Prostate gland (tissue), 2 donors: ENCODE measurements around the gene SREBF2.
"Not testable (repeated sequence)": the region's sequence is repeated elsewhere in the genome, so short reads cannot be mapped to it uniquely, and the experiment has no call there.

Source experiments
- POLR2A ChIP-seq: fragments of 450-650 bp; IDR thresholded peaks from one replicate; pipeline ENCODE4 v1.6.1; 2016; ENCODE audit warnings: antibody characterized with exemption, mild to moderate bottlenecking
- TF ChIP-seq, protein P1 (sequence below), 4 experiments: fragments of 200-600 bp in 2 of 4; fragments of 450-650 bp in 2 of 4; sonication (generic) in 2 of 4; IDR thresholded peaks; 1 replicate in 3 of 4; 2 replicates in 1 of 4; pipeline ENCODE4 v1.5.1; 2016 to 2019; ENCODE audit warnings: antibody characterized with exemption in 4 of 4, mild to moderate bottlenecking in 2 of 4, moderate library complexity in 2 of 4

DNA sequence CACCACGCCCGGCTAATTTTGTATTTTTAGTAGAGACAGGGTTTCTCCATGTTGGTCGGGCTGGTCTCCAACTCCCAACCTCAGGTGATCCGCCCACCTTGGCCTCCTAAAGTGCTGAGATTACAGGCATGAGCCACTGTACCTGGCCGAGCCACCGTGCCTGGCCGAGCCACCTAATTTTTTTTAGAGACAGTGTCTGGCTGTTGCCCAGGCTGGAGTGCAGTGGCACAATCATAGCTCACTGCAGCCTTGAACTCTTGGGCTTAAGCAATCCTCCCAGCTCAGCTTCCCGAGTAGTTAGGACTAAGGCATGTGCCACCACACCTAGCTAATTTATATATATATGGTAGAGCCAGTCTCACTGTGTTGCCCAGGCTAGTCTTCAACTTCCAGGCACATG, 2.6 kb downstream of the SREBF2 start:
- TF ChIP-seq, protein P1, sequence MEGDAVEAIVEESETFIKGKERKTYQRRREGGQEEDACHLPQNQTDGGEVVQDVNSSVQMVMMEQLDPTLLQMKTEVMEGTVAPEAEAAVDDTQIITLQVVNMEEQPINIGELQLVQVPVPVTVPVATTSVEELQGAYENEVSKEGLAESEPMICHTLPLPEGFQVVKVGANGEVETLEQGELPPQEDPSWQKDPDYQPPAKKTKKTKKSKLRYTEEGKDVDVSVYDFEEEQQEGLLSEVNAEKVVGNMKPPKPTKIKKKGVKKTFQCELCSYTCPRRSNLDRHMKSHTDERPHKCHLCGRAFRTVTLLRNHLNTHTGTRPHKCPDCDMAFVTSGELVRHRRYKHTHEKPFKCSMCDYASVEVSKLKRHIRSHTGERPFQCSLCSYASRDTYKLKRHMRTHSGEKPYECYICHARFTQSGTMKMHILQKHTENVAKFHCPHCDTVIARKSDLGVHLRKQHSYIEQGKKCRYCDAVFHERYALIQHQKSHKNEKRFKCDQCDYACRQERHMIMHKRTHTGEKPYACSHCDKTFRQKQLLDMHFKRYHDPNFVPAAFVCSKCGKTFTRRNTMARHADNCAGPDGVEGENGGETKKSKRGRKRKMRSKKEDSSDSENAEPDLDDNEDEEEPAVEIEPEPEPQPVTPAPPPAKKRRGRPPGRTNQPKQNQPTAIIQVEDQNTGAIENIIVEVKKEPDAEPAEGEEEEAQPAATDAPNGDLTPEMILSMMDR (IDR thresholded peaks at IDR 0.05): not testable (repeated sequence)
- not testable (repeated sequence) for TF ChIP-seq POLR2A
